Measurements from ENCODE around the gene CACUL1.
"Not testable (repeated sequence)": the region's sequence is repeated elsewhere in the genome, so short reads cannot be mapped to it uniquely, and the experiment has no call there.

CACUL1 gene

DNA sequence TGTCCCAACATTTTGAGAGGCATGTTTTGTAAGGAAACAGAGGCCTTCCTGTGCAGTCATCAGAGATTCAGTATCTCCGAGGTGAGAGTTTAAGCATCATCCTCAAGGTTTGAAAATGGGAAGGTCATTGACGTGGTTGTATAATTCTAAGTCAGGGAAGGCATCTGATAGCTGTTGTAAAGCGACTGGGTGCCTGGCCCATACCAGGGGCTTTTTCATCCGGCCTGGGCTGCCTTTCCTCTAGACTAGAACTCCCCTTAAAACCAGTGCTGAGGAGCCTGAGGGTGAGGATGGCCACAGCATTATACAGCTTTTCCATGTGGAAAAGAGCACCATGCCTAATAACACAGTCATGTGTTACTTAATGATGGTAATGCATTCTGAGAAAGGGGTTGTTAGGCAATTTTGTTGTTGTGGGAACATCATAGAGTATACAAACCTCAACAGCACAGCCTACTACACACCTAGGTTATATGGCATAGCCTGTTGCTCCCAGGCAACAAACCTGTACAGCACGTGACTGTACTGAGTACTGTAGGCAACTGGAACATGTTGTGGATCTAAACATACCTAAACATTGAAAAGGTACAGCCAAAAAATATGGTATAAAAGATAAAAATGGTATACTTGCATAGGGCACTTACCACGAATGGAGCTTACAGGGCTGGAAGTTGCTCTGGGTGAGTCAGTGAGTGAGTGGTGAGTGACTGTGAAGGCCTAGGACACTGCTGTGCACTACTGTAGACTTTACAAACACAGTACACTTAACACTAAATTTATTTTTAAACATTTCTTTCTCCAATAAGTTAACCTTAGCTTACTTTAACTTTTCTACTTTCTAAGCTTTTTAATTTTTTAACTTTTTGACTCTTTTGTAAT, 13.5 kb upstream of the CACUL1 start:
- no peak for DNase-seq

- no peak for DNase-seq
Measured at GRCh38 chr10:118767297-118768040, 12.7 kb upstream of the CACUL1 start.

GRCh38 chr10:118764195-118764594, 9.4 kb upstream of the CACUL1 start:
- DNase-seq: no peak

GRCh38 chr10:118763202-118763988, 8.6 kb upstream of the CACUL1 start:
- no peak for DNase-seq

GRCh38 chr10:118760265-118760664, 5.5 kb upstream of the CACUL1 start:
- DNase-seq: no peak

GRCh38 chr10:118758449-118758848, 3.7 kb upstream of the CACUL1 start:
- DNase-seq: no peak

GRCh38 chr10:118754229-118754555, 578 bp downstream of the CACUL1 start:
- peak; percentile 26 for DNase-seq

- DNase-seq: no peak
Measured at GRCh38 chr10:118753331-118754228, 1.2 kb downstream of the CACUL1 start.

DNA sequence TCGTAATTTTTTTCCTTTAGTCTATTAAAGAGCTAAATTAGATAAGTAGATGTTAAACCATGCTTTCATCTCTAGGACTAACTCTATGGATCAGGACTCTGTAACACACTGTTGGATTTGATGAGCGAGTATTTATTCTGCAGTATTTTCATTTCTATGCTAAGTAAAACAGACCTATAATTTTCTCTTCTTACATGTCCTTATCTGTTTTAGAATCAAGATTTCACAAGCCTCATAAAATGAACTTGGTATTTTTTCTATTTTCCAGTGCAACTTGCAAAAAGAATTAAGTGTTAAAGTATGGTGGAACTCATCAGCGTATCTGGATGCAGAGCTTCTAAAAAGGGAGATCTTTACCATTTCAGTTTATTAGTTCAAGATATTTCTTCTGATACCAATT, 2.4 kb downstream of the CACUL1 start:
- no peak for DNase-seq

- no peak for DNase-seq
Measured at GRCh38 chr10:118751265-118751664, 3.5 kb downstream of the CACUL1 start.

DNA sequence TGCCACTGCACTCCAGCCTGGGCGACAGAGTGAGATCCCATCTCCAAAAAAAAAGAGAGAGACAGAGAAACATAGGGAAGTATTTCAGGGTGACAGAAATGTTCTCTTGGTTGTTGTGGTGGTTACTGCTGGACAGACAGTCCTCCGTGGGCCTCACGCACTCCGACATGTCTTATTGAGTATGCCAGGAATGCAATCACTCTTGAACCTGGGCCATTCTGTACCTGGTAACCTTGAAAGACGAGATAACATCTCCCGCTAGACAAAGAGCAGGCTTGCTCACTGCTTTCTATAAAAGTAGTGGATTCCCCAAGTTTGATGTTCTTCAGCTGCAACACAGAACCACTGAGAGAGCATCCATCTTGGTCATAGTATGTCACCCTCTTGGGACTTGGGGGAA, 6.7 kb downstream of the CACUL1 start:
- no peak for DNase-seq

- no peak for DNase-seq
Measured at GRCh38 chr10:118746246-118746645, 8.5 kb downstream of the CACUL1 start.

DNA sequence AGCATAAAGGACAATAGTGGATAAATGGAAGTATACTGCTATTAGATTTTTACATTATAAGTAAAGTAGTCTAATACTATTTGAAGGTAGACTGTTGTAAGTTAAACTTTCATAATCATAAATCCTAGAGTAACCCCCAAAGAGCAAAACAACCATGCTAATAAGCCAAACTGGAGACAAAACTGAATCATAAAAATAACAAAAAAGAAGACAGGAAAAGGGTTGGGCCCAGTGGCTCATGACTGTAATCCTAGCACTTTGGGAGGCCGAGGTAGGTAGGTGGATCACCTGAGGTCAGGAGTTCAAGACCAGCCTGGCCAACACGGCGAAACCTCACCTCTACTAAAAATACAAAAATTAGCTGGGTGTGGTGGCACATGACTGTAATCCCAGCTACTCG, 9.7 kb downstream of the CACUL1 start:
- no peak for DNase-seq

DNA sequence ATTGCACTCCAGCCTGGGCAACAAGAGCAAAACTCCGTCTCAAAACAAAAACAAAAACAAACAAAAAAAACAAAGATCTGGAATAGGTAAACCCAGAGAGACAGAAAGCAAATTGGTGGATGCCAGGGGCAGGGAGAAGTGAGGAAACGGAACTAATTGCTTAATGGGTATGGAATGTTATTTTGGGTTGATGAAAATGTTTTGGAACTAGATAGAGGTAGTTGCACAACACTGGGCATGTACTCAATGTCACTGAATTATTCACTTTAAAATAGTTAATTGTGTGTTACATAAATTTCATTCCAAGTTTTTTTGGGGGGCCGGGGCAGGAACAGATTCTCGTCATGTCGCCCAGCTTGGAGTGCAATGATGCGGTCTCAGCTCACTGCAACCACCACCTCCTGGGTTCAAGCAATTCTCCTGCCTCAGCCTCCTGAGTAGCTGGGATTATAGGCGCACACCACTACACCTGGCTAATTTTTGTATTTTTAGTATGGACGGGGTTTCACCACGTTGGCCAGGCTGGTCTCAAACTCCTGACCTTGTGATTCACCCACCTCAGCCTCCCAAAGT, 10.3 kb downstream of the CACUL1 start:
- not testable (repeated sequence) for DNase-seq

DNA sequence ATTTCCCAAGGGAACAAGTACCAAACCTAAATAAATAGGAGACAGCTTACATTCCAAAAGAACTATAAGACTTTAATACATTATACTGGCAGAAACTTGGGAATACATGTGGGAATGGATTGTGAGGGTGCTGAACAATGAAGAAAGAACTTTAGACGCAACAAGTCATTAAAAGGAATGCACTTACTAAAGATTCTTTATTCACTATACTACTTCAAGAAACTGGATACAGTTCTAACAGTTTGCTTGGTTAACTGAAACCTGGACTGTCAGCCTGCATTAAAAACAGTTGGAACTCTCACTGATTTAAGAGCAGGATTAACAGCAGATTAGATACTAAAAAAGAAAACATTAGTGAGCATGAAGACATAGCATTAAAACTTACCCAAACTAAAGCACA, 12.0 kb downstream of the CACUL1 start:
- no peak for DNase-seq

- DNase-seq: no peak
Measured at GRCh38 chr10:118742032-118742431, 12.7 kb downstream of the CACUL1 start.

GRCh38 chr10:118738406-118738805, 16.4 kb downstream of the CACUL1 start:
- DNase-seq: no peak

- DNase-seq: no peak
Measured at GRCh38 chr10:118737603-118738302, 17.0 kb downstream of the CACUL1 start.

- DNase-seq: no peak
Measured at GRCh38 chr10:118735294-118735693, 19.5 kb downstream of the CACUL1 start.

- DNase-seq: no peak
Measured at GRCh38 chr10:118734475-118734874, 20.3 kb downstream of the CACUL1 start.

Measured in T-helper 9 cell (primary cell).